C4-2B (cell line): ENCODE data around the gene RASA3.

ENCODE experiments used
- CTCF ChIP-seq: fragments of 450-650 bp; conservative IDR thresholded peaks from 2 replicates; pipeline ENCODE4 v1.5.1; 2017; ENCODE audit warnings: mild to moderate bottlenecking
- ZFX ChIP-seq: fragments of 450-650 bp; IDR thresholded peaks from 2 replicates; pipeline ENCODE4 v1.6.1; 2017

GRCh38 chr13:114164681-114165429, 32.4 kb upstream of the RASA3 start:
- TF ChIP-seq CTCF = no peak
- TF ChIP-seq ZFX = no peak
